Thyroid gland (tissue), 4 donors: ENCODE results near the gene DOP1A.

ENCODE experiments used
- CTCF ChIP-seq, 6 experiments: fragments of 200-600 bp in 3 of 6; fragments of 450-650 bp in 3 of 6; sonication (generic) in 3 of 6; IDR thresholded peaks; one replicate each; pipeline ENCODE4 v1.5.1; 2016 to 2019; ENCODE audit warnings: antibody characterized with exemption in 6 of 6, mild to moderate bottlenecking in 2 of 6, inconsistent platforms in 1 of 6, moderate library complexity in 1 of 6
- POLR2A ChIP-seq, 2 donors: fragments of 450-650 bp; IDR thresholded peaks; one replicate each; pipeline ENCODE4 v1.6.1; 2017; ENCODE audit warnings: antibody characterized with exemption in 2 of 2, mild to moderate bottlenecking in 2 of 2, moderate library complexity in 1 of 2

- TF ChIP-seq POLR2A (IDR thresholded peaks at IDR 0.05), result no peak
- TF ChIP-seq CTCF (IDR thresholded peaks at IDR 0.05), result no peak
Measured at GRCh38 chr6:83124553-83124952, 57.1 kb downstream of the DOP1A start.
